ENCODE measurements around the gene USP24. TPM values are rescaled to one million over a fixed set of nuclear protein-coding genes. Genes with fewer than 3 reads are reported as not detected.

The USP24 gene, protein sequence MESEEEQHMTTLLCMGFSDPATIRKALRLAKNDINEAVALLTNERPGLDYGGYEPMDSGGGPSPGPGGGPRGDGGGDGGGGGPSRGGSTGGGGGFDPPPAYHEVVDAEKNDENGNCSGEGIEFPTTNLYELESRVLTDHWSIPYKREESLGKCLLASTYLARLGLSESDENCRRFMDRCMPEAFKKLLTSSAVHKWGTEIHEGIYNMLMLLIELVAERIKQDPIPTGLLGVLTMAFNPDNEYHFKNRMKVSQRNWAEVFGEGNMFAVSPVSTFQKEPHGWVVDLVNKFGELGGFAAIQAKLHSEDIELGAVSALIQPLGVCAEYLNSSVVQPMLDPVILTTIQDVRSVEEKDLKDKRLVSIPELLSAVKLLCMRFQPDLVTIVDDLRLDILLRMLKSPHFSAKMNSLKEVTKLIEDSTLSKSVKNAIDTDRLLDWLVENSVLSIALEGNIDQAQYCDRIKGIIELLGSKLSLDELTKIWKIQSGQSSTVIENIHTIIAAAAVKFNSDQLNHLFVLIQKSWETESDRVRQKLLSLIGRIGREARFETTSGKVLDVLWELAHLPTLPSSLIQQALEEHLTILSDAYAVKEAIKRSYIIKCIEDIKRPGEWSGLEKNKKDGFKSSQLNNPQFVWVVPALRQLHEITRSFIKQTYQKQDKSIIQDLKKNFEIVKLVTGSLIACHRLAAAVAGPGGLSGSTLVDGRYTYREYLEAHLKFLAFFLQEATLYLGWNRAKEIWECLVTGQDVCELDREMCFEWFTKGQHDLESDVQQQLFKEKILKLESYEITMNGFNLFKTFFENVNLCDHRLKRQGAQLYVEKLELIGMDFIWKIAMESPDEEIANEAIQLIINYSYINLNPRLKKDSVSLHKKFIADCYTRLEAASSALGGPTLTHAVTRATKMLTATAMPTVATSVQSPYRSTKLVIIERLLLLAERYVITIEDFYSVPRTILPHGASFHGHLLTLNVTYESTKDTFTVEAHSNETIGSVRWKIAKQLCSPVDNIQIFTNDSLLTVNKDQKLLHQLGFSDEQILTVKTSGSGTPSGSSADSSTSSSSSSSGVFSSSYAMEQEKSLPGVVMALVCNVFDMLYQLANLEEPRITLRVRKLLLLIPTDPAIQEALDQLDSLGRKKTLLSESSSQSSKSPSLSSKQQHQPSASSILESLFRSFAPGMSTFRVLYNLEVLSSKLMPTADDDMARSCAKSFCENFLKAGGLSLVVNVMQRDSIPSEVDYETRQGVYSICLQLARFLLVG (N-terminal part only)
- 56.8 and 69.1 TPM in 2 replicates for total RNA-seq

DNA sequence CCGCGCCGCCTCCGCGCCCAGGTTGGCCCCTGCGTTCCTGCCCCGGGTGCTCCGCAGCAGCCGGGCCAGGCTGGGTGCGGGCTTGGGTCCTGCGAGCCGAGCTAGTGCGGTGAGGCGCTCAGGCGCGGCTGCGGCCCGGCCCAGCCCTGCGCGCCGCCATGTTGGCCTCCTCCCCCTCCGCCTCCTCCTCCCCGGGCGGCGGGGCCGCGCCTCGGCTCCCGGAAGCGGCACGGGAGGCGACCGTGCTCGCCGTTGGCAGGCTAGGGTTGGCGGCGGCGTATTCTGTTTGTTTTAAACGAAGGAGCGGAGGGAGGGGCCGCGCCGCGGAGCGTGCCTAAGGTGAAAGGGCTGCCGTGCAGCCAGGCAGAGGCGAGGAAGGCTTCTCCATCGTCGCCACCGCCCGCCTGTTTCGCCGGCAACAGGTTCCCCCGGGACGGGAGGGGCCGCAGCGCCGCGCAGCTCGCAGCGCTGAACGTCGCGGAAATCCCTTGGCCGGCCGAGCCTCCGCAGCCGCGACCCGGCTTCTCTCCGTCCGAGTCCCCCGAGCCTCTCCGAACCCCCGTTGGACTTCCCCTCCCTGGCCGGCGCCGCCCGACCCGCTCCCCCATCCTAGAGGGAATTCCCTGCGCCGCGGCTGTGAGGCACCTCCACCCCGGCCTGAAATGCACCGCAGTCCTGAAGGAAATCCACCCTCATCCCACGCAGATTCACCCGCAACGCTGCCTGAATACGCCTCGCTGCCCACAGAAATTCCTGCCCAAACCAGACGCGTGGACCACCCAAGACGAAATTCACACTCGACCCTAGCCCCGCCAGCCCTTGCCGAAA is at the start of gene USP24:
TSS of gene USP24 (minus strand) at position 171 of the 828 bp plus-strand sequence. CDS start 251 bp downstream, outside the sequence.

GRCh38 chr1:55039342-55040082 is 175.7 kb downstream of the USP24 start, which contains the start of gene PCSK9:
TSS of gene PCSK9 (plus strand) at chr1:55039548. CDS start at chr1:55039838, 290 bp downstream.

Small RNAs within 50 kb of the gene (small RNA-seq; reads per million reads assigned to genes)
- gene MIR4422: 2.0 reads per million, percentile 50 among the genes with 10 or more reads in this experiment

Other genes starting within 250 kb of the USP24 start
- gene TMEM61, start 234.7 kb downstream of the USP24 start, total RNA-seq: not detected in 2 replicates
- not detected in 2 replicates for gene BSND, start 216.4 kb downstream of the USP24 start, total RNA-seq
- gene PCSK9, start 175.8 kb downstream of the USP24 start, total RNA-seq: 0.07 TPM in 1 of 2 replicates, not detected in the other

All from thoracic aorta endothelial cell (primary cell).